K562 (cell line): ENCODE measurements around the gene GPT2. TPM values are rescaled to one million over a fixed set of nuclear protein-coding genes. Genes with fewer than 3 reads are reported as not detected.

Experiments
- ATAC-seq: fragments of 200-7000 bp; cut with Tn5 transposase; 3 replicates; pipeline ENCODE4 v1.9.1; 2020; ENCODE audit warnings: moderate library complexity
- BruUV-seq: library from RNA; stranded (reverse); fragments of 400-500 nt; replicated peaks from 2 replicates; lab custom pipeline; 2021; lab: Mats Ljungman, UMichigan
- CTCF ChIA-PET: fragments of 300-600 bp; formaldehyde crosslinking; extraction: SDS; loops from one replicate; lab custom pipeline; 2021; ENCODE audit warnings: low intra/inter-chr PET ratio; lab: Yijun Ruan, JAX
- POLR2A ChIA-PET: fragments of 300-600, 350-650 bp; sonication (Branson Sonifier 250); formaldehyde crosslinking; extraction: SDS; loops from one replicate; lab custom pipeline; 2021; ENCODE audit warnings: antibody characterized with exemption, inconsistent platforms; lab: Yijun Ruan, JAX
- DNase-seq, 4 experiments: peaks; one replicate each; pipeline versions ENCODE4 v3.0.0 to v3.0.0-alpha.2; 2011 to 2018; ENCODE audit warnings: low spot score in 3 of 4, mixed read lengths in 3 of 4; ENCODE audit errors: extremely low read depth in 1 of 4
- FAIRE-seq: peaks from 2 replicates; lab custom pipeline; 2011; peaks lifted over from hg19 to GRCh38; lab: Jason Lieb, UNC
- H2AFZ ChIP-seq: 2 replicates; pipeline ENCODE4 v1.6.0; 2011; ENCODE audit warnings: low read depth, low read length, control low read depth, inconsistent platforms
- H3K27ac ChIP-seq: fragments of 200-600 bp; 3 replicates; pipeline ENCODE4 v1.8.0; 2011; ENCODE audit warnings: low read depth, mild to moderate bottlenecking, control low read depth, inconsistent platforms, low read length, moderate library complexity, mixed read lengths; ENCODE audit errors: extremely low read depth
- H3K27me3 ChIP-seq, 2 experiments: fragments of 300-600 bp in 1 of 2; 2 replicates in 1 of 2; 3 replicates in 1 of 2; pipeline versions ENCODE4 v1.6.0 to v1.8.0; 2011; ENCODE audit warnings: inconsistent platforms in 2 of 2, low read length in 2 of 2, mild to moderate bottlenecking in 1 of 2, mixed read lengths in 1 of 2, moderate library complexity in 1 of 2; ENCODE audit not compliant: control insufficient read depth in 2 of 2, insufficient read depth in 2 of 2
- H3K36me3 ChIP-seq: fragments of 300-600 bp; 3 replicates; pipeline ENCODE4 v1.8.0; 2011; ENCODE audit warnings: mild to moderate bottlenecking, low read length, inconsistent platforms; ENCODE audit not compliant: control insufficient read depth, insufficient read depth
- H3K4me1 ChIP-seq, 2 experiments: fragments of 200-600 bp in 1 of 2; replicated peaks in 1 of 2; 2 replicates in 1 of 2; 3 replicates in 1 of 2; pipeline versions ENCODE4 v1.5.1 to v1.8.0; 2011; ENCODE audit warnings: inconsistent platforms in 2 of 2, low read length in 2 of 2, mild to moderate bottlenecking in 1 of 2, mixed read lengths in 1 of 2, moderate library complexity in 1 of 2; ENCODE audit not compliant: control insufficient read depth in 2 of 2, insufficient read depth in 2 of 2
- H3K4me2 ChIP-seq: 2 replicates; pipeline ENCODE4 v1.6.1; 2011; ENCODE audit warnings: low read length, control low read depth, inconsistent platforms, mixed read lengths; ENCODE audit not compliant: insufficient read depth
- H3K4me3 ChIP-seq: fragments of 200-600 bp; sonication (generic), shearing (Covaris generic); 2 replicates; pipeline ENCODE4 v1.5.1; 2016; ENCODE audit warnings: control low read depth, inconsistent platforms
- H3K79me2 ChIP-seq: fragments of 200-600 bp; 3 replicates; pipeline ENCODE4 v1.8.0; 2011; ENCODE audit warnings: low read length, inconsistent platforms; ENCODE audit not compliant: control insufficient read depth, insufficient read depth
- H3K9ac ChIP-seq, 2 experiments: 2 replicates each; pipeline versions ENCODE4 v1.6.0 to v1.6.1; 2011; ENCODE audit warnings: low read depth in 2 of 2, low read length in 2 of 2, control low read depth in 1 of 2, inconsistent platforms in 1 of 2, mild to moderate bottlenecking in 1 of 2, mixed read lengths in 1 of 2; ENCODE audit not compliant: insufficient read depth in 1 of 2
- H3K9me1 ChIP-seq: one replicate; pipeline ENCODE4 v1.6.0; 2011; ENCODE audit warnings: inconsistent platforms, mild to moderate bottlenecking, low read length, moderate library complexity; ENCODE audit not compliant: control insufficient read depth, insufficient read depth
- H3K9me3 ChIP-seq: replicated peaks from 2 replicates; pipeline ENCODE4 v1.5.1; 2011; ENCODE audit warnings: low read depth, low read length, inconsistent platforms; ENCODE audit not compliant: control insufficient read depth, insufficient read depth
- H4K20me1 ChIP-seq: replicated peaks from 2 replicates; pipeline ENCODE4 v1.6.1; 2011; ENCODE audit warnings: low read length, inconsistent platforms, mixed read lengths; ENCODE audit not compliant: control insufficient read depth, insufficient read depth
- ATF1 ChIP-seq, 2 experiments: fragments of 450-650 bp in 1 of 2; IDR thresholded peaks; 2 replicates each; pipeline ENCODE4 v1.6.1; 2016; ENCODE audit warnings: missing compliant biosample characterization in 1 of 2, missing genetic modification characterization in 1 of 2
- CTBP1 ChIP-seq: fragments of 450-650 bp; IDR thresholded peaks from 2 replicates; pipeline ENCODE4 v1.6.1; 2016; ENCODE audit warnings: borderline replicate concordance
- EHMT2 ChIP-seq: fragments of 450-650 bp; IDR thresholded peaks from 2 replicates; pipeline ENCODE4 v1.6.1; 2018; ENCODE audit warnings: antibody characterized with exemption
- ETS1 ChIP-seq: conservative IDR thresholded peaks from 2 replicates; pipeline ENCODE4 v1.6.1; 2011; ENCODE audit warnings: low read depth, mild to moderate bottlenecking, low read length; ENCODE audit not compliant: control insufficient read depth
- ID3 ChIP-seq, 2 experiments: fragments of 250-450 bp in 1 of 2; fragments of 450-650 bp in 1 of 2; sonication (Bioruptor Pico) in 1 of 2; IDR thresholded peaks; 2 replicates each; pipeline versions ENCODE4 v1.6.1 to v1.8.0; 2016 to 2021; ENCODE audit warnings: mild to moderate bottlenecking in 2 of 2, moderate library complexity in 2 of 2, missing compliant biosample characterization in 1 of 2, missing genetic modification characterization in 1 of 2
- LARP7 ChIP-seq: fragments of 450-650 bp; IDR thresholded peaks from 2 replicates; pipeline ENCODE4 v1.6.1; 2016
- MCM3 ChIP-seq: fragments of 450-650 bp; IDR thresholded peaks from 2 replicates; pipeline ENCODE4 v1.6.1; 2016
- MYC ChIP-seq, 2 experiments: fragments of 250-450 bp in 1 of 2; sonication (Bioruptor Pico) in 1 of 2; IDR thresholded peaks; 2 replicates each; pipeline versions ENCODE4 v1.5.1 to v1.6.1; 2012 to 2021; ENCODE audit warnings: low read depth in 2 of 2, borderline replicate concordance in 1 of 2, improper control_type of control experiment in 1 of 2, low read length in 1 of 2, mild to moderate bottlenecking in 1 of 2, moderate library complexity in 1 of 2
- NCOA2 ChIP-seq, 2 experiments: fragments of 450-650 bp; IDR thresholded peaks; 2 replicates each; pipeline ENCODE4 v1.6.1; 2018; ENCODE audit warnings: mild to moderate bottlenecking in 2 of 2, moderate library complexity in 1 of 2; ENCODE audit not compliant: partially characterized antibody in 2 of 2
- ZNF121 ChIP-seq: sonication (generic); formaldehyde crosslinking; conservative IDR thresholded peaks from 2 replicates; pipeline ENCODE4 v1.8.0; 2022; ENCODE audit warnings: missing genetic modification reagents
- ZNF24 ChIP-seq: fragments of 450-650 bp; IDR thresholded peaks from 2 replicates; pipeline ENCODE4 v1.6.1; 2016
- ZNF282 ChIP-seq: sonication (generic); formaldehyde crosslinking; IDR thresholded peaks from 2 replicates; pipeline ENCODE4 v1.8.1; 2023; ENCODE audit warnings: missing genetic modification reagents
- ZNF830 ChIP-seq: fragments of 250-450 bp; sonication (Bioruptor Pico); IDR thresholded peaks from 2 replicates; pipeline ENCODE4 v1.5.0; 2021; ENCODE audit warnings: mild to moderate bottlenecking
- WGBS: fragments of 100-300 bp; shearing (Covaris generic); methylation state at CpG from one replicate; pipeline ENCODE4 v1.1.6; 2016; ENCODE audit warnings: low coverage, mixed read lengths; ENCODE audit not compliant: insufficient coverage; ENCODE audit errors: missing lambda C conversion rate; 5-methylcytosine and 5-hydroxymethylcytosine counted together
- in situ Hi-C: fragments of 300-500 bp; cut with MboI; formaldehyde crosslinking; loops from 4 replicates; pipeline ENCODE4 v1.15.0; 2018; ENCODE audit warnings: inconsistent platforms, mixed read lengths
- intact Hi-C: fragments of 100-400 bp; cut with micrococcal nuclease; formaldehyde crosslinking; loops from 2 replicates; pipeline ENCODE4 v1.14.2; 2022
- polyA plus RNA-seq, 8 experiments: library from polyadenylated mRNA; depleted of rRNA in 4 of 8; stranded (reverse) in 5 of 8; unstranded in 3 of 8; fragments of >200 nt; fragmentation: Nextera tagmentation in 2 of 8; fragmentation: Illumina TruSeq in 1 of 8; extraction: Ambion mirVana in 2 of 8; extraction: Trizol in 1 of 8; gene quantifications; 2 replicates each; pipeline versions ENCODE4 v1.2.1 to v1.2.3, GENCODE V29; 2011 to 2014; ENCODE audit warnings: inconsistent platforms in 1 of 8, missing spikeins in 1 of 8
- total RNA-seq, 7 experiments: library from RNA; depleted of rRNA in 6 of 7; stranded (reverse); fragments of >200 nt in 6 of 7; fragmentation: Illumina TruSeq in 2 of 7; extraction: Trizol in 2 of 7; gene quantifications; 2 replicates each; pipeline versions ENCODE4 v1.2.1 to v1.2.3, GENCODE V29; 2011 to 2021; ENCODE audit warnings: low replicate concordance in 1 of 7

GPT2 gene
- total and polyA plus RNA-seq, 9 of the 15 experiments (the other 6 are each of a cell fraction or from before 2014, with no cell fraction given): 0.79 to 14.4 (median 5.8) TPM

- DNase-seq: no peak
- BruUV-seq: no TSS peak
- TF ChIP-seq ZNF121: peak; percentile 65
- TF ChIP-seq ZNF24: no peak
- TF ChIP-seq NCOA2 (IDR thresholded peaks at IDR 0.05; ENCODE audit: partially characterized antibody in 2 of 2): no peak
- H3K4me3 ChIP-seq: no peak overlapping the region
- H4K20me1 ChIP-seq: no peaks in the 10 kb centered on the region
- no peaks in the 10 kb centered on the region for H3K79me2 ChIP-seq
- no peaks in the 10 kb centered on the region for H3K9me3 ChIP-seq
- no peak for FAIRE-seq
- H3K4me1 ChIP-seq: no peaks in the 10 kb centered on the region; a peak in 1 of 5 replicates
- no peak overlapping the region for H2AFZ ChIP-seq
- ATAC-seq: no peak
- no peak overlapping the region for H3K9ac ChIP-seq
- CTCF ChIA-PET: no interaction called here
- H3K27ac ChIP-seq: no peak overlapping the region
- no peaks in the 10 kb centered on the region for H3K9me1 ChIP-seq
- intact Hi-C loops (no loop called here), in situ Hi-C loops (no loop called here)
- POLR2A ChIA-PET: no interaction called here
- H3K36me3 ChIP-seq: no peaks in the 10 kb centered on the region
- 28% methylated on average over 8 of the region's 8 CpGs for WGBS
- peaks cover 0 to 5% of the 10 kb centered on the region in 2 experiments; a peak in 1 of 5 replicates for H3K27me3 ChIP-seq
- H3K4me2 ChIP-seq: no peak overlapping the region
Observed at GRCh38 chr16:46875243-46875642, 8.9 kb upstream of the GPT2 start.

- Histone ChIP-seq H3K36me3 (no peaks in the 10 kb centered on the region), H3K9me3 (no peaks in the 10 kb centered on the region), H3K79me2 (no peaks in the 10 kb centered on the region), H3K9me1 (no peaks in the 10 kb centered on the region), H4K20me1 (peaks cover 4% of the 10 kb centered on the region; the same call in 1 of the 2 replicates), H3K4me1 (peaks cover 17 to 19% of the 10 kb centered on the region in 2 experiments), H3K4me2 (peak overlapping the region; percentile 84; the same call in 1 of the 2 replicates), H3K9ac (no peak overlapping the region), H3K27me3 (peaks cover 0 to 9% of the 10 kb centered on the region in 2 experiments; a peak in 1 of 5 replicates), H2AFZ (peak overlapping the region; percentile 95), H3K4me3 (no peak overlapping the region), H3K27ac (no peak overlapping the region)
- intact Hi-C loops: no loop called here
- CTCF ChIA-PET: no interaction called here
- 29% methylated on average over 9 of the region's 9 CpGs for WGBS
- no peak for FAIRE-seq
- no peak for ATAC-seq
- BruUV-seq: no TSS peak
- POLR2A ChIA-PET: interaction anchor here (0.7 to 1.0 kb wide), 3 partner anchors 12 to 37 kb away, joined by 3 read pairs; no protein-coding TSS in a partner anchor
- peak; percentile 18 to 42 (median 32) for DNase-seq
- in situ Hi-C loops: no loop called here
- no peak for TF ChIP-seq ZNF282 (CRISPR knock-in tag)
- no peak for TF ChIP-seq MCM3
- peak; percentile 46; the same call in 1 of the 2 replicates for TF ChIP-seq CTBP1
- TF ChIP-seq ATF1 (CRISPR knock-in tag; IDR thresholded peaks at IDR 0.05): no peak
- peak; percentile 47; the same call in 1 of the 2 replicates for TF ChIP-seq ATF1 (tag; IDR thresholded peaks at IDR 0.05)
- no peak for TF ChIP-seq LARP7
- TF ChIP-seq ID3 (CRISPR knock-in tag; IDR thresholded peaks at IDR 0.05): no peak
- 0 out of 2 replicates have a peak, but pooled peaks have one; percentile 26 for TF ChIP-seq ID3 (tag; IDR thresholded peaks at IDR 0.05)
- no peak for TF ChIP-seq ETS1
- TF ChIP-seq ZNF830: no peak
- peak; percentile 31; the same call in 1 of the 2 replicates for TF ChIP-seq MYC (IDR thresholded peaks at IDR 0.05; ENCODE audit: low read depth, low read length)
- no peak for TF ChIP-seq MYC (CRISPR knock-in tag; IDR thresholded peaks at IDR 0.05; ENCODE audit: borderline replicate concordance, low read depth)
- TF ChIP-seq EHMT2: peak; percentile 17; the same call in 1 of the 2 replicates
Observed at GRCh38 chr16:46882304-46882939, 1.7 kb upstream of the GPT2 start.
